MM.1S (cell line): ENCODE data around the gene FAM228B.
A peak's percentile ranks its signal among the peaks of the same experiment; 100 is the strongest.

Source experiments
- DNase-seq: peaks from one replicate; pipeline ENCODE4 v3.0.0-alpha.2; 2015
- H2AFZ ChIP-seq: fragments of 300-600 bp; sonication (generic); 2 replicates; pipeline ENCODE4 v1.6.0; 2016; ENCODE audit warnings: antibody characterized with exemption, low read length
- H3F3A ChIP-seq: fragments of 300-600 bp; sonication (generic); 2 replicates; pipeline ENCODE4 v1.6.1; 2016; ENCODE audit warnings: mild to moderate bottlenecking, antibody characterized with exemption, low read length, moderate library complexity, mixed read lengths; ENCODE audit not compliant: insufficient read depth
- H3K27ac ChIP-seq: fragments of 300-600 bp; sonication (generic); 2 replicates; pipeline ENCODE4 v1.5.1; 2016; ENCODE audit warnings: mild to moderate bottlenecking, low read length
- H3K27me3 ChIP-seq: fragments of 300-600 bp; sonication (generic); replicated peaks from 2 replicates; pipeline ENCODE4 v1.6.0; 2016; ENCODE audit warnings: low read length; ENCODE audit not compliant: insufficient read depth
- H3K36me3 ChIP-seq: fragments of 300-600 bp; sonication (generic); replicated peaks from 2 replicates; pipeline ENCODE4 v1.6.1; 2016; ENCODE audit warnings: mild to moderate bottlenecking, low read length, mixed read lengths; ENCODE audit not compliant: insufficient read depth
- H3K4me1 ChIP-seq: fragments of 300-600 bp; sonication (generic); 2 replicates; pipeline ENCODE4 v1.6.1; 2016; ENCODE audit warnings: low read length, mixed read lengths
- H3K4me2 ChIP-seq: fragments of 300-600 bp; sonication (generic); 2 replicates; pipeline ENCODE4 v1.6.0; 2016; ENCODE audit warnings: low read depth, low read length
- H3K4me3 ChIP-seq: fragments of 300-600 bp; sonication (generic); 2 replicates; pipeline ENCODE4 v1.5.1; 2016; ENCODE audit warnings: low read length, mixed read lengths
- H3K79me2 ChIP-seq: fragments of 300-600 bp; sonication (generic); 2 replicates; pipeline ENCODE4 v1.6.1; 2016; ENCODE audit warnings: mixed run types, low read length, mixed read lengths
- H3K9ac ChIP-seq: fragments of 300-600 bp; sonication (generic); 2 replicates; pipeline ENCODE4 v1.6.1; 2016; ENCODE audit warnings: low read length, mixed read lengths
- H3K9me2 ChIP-seq: fragments of 300-600 bp; sonication (generic); replicated peaks from 2 replicates; pipeline ENCODE4 v1.6.1; 2016; ENCODE audit warnings: mild to moderate bottlenecking, low read length, mixed read lengths; ENCODE audit not compliant: insufficient read depth
- H3K9me3 ChIP-seq: fragments of 300-600 bp; sonication (generic); replicated peaks from 2 replicates; pipeline ENCODE4 v1.6.1; 2016; ENCODE audit warnings: mild to moderate bottlenecking, low read length, mixed read lengths; ENCODE audit not compliant: insufficient read depth
- H4K20me1 ChIP-seq: fragments of 300-600 bp; sonication (generic); 2 replicates; pipeline ENCODE4 v1.6.1; 2016; ENCODE audit warnings: mild to moderate bottlenecking, low read length, moderate library complexity, mixed read lengths; ENCODE audit not compliant: insufficient read depth
- CTCF ChIP-seq: fragments of 300-600 bp; sonication (generic); IDR thresholded peaks from 2 replicates; pipeline ENCODE4 v1.5.1; 2016; ENCODE audit warnings: antibody characterized with exemption, low read length, mixed read lengths
- EZH2 ChIP-seq: fragments of 300-600 bp; sonication (generic); optimal IDR thresholded peaks from 2 replicates; pipeline ENCODE3; 2017; ENCODE audit warnings: low read depth, mild to moderate bottlenecking, antibody characterized with exemption, low read length, mixed read lengths
- EZH2phosphoT487 ChIP-seq: fragments of 300-600 bp; sonication (generic); IDR thresholded peaks from 2 replicates; pipeline ENCODE4 v1.6.1; 2018; ENCODE audit warnings: antibody characterized with exemption, low read length

Gene FAM228B

GRCh38 chr2:24122366-24123194, 689 bp upstream of the FAM228B start:
- TF ChIP-seq CTCF: no peak
- no peak for TF ChIP-seq EZH2
- TF ChIP-seq EZH2phosphoT487: no peak
- Histone ChIP-seq H3K79me2 (no peaks in the 10 kb centered on the region), H3K4me3 (peak overlapping the region; percentile 85), H4K20me1 (no peaks in the 10 kb centered on the region), H3K36me3 (no peaks in the 10 kb centered on the region), H3K27ac (no peak overlapping the region), H3K9me3 (no peaks in the 10 kb centered on the region), H2AFZ (peak overlapping the region; percentile 96), H3K4me2 (peak overlapping the region; percentile 67), H3F3A (no peaks in the 10 kb centered on the region), H3K9me2 (no peaks in the 10 kb centered on the region), H3K9ac (peak overlapping the region; percentile 61; the same call in 1 of the 2 replicates), H3K27me3 (no peaks in the 10 kb centered on the region), H3K4me1 (no peaks in the 10 kb centered on the region)
- DNase-seq: no peak

- Histone ChIP-seq H3F3A (no peaks in the 10 kb centered on the region), H2AFZ (peak overlapping the region; percentile 100), H3K79me2 (no peaks in the 10 kb centered on the region), H4K20me1 (no peaks in the 10 kb centered on the region), H3K36me3 (no peaks in the 10 kb centered on the region), H3K4me3 (peak overlapping the region; percentile 85), H3K27me3 (no peaks in the 10 kb centered on the region), H3K4me2 (peak overlapping the region; percentile 96), H3K9me3 (no peaks in the 10 kb centered on the region), H3K4me1 (no peaks in the 10 kb centered on the region), H3K9ac (peak overlapping the region; percentile 70), H3K9me2 (no peaks in the 10 kb centered on the region), H3K27ac (peak overlapping the region; percentile 26; the same call in 1 of the 2 replicates)
- no peak for TF ChIP-seq CTCF
- no peak for DNase-seq
Observed at GRCh38 chr2:24123922-24124580, 782 bp downstream of the FAM228B start.

GRCh38 chr2:24125956-24126355, 2.7 kb downstream of the FAM228B start:
- Histone ChIP-seq H3K27me3 (no peaks in the 10 kb centered on the region), H3K9me2 (no peaks in the 10 kb centered on the region), H3K36me3 (no peaks in the 10 kb centered on the region)

More at GRCh38 chr2:24125956-24126355, 2.7 kb downstream of the FAM228B start:
- no peak overlapping the region for H2AFZ ChIP-seq
- no peak overlapping the region for H3K4me3 ChIP-seq
- no peak overlapping the region for H3K27ac ChIP-seq
- no peaks in the 10 kb centered on the region for H3K79me2 ChIP-seq
- no peaks in the 10 kb centered on the region for H3F3A ChIP-seq
- no peak overlapping the region for H3K9ac ChIP-seq
- H4K20me1 ChIP-seq: no peaks in the 10 kb centered on the region
- TF ChIP-seq EZH2phosphoT487 (no peak), EZH2 (no peak), CTCF (no peak)
- no peak for DNase-seq
- H3K9me3 ChIP-seq: no peaks in the 10 kb centered on the region
- H3K4me2 ChIP-seq: no peak overlapping the region
- no peaks in the 10 kb centered on the region for H3K4me1 ChIP-seq
